22Rv1 (cell line): ENCODE results near the gene ZNF766.

Experiments
- CTCF ChIP-seq: fragments of 450-650 bp; IDR thresholded peaks from 2 replicates; pipeline ENCODE4 v1.5.1; 2017; ENCODE audit warnings: mild to moderate bottlenecking
- ZFX ChIP-seq: fragments of 450-650 bp; IDR thresholded peaks from 2 replicates; pipeline ENCODE4 v1.6.1; 2017; ENCODE audit warnings: antibody characterized with exemption, borderline replicate concordance

- no peak for TF ChIP-seq CTCF
- no peak for TF ChIP-seq ZFX
Observed at GRCh38 chr19:52237197-52237596, 32.2 kb upstream of the ZNF766 start.
